Ovary (tissue), 9 donors: ENCODE data around the gene TCERG1L. TPM values are rescaled to one million over a fixed set of nuclear protein-coding genes. Genes with fewer than 3 reads are reported as not detected.

Source experiments
- DNase-seq, 5 donors: peaks; one replicate each; pipeline ENCODE4 v3.0.0-alpha.2; 2019 to 2020
- H3K27ac ChIP-seq, 2 donors: fragments of 200-600 bp; one replicate each; pipeline versions ENCODE4 v1.5.1 to v1.8.0; 2019 to 2022
- H3K27me3 ChIP-seq: fragments of 200-600 bp; one replicate; pipeline ENCODE4 v1.8.0; 2022
- H3K36me3 ChIP-seq: fragments of 200-600 bp; sonication (generic); one replicate; pipeline ENCODE4 v1.5.1; 2019
- H3K4me1 ChIP-seq: one replicate; pipeline ENCODE4 v1.8.1; 2013; ENCODE audit warnings: mild to moderate bottlenecking, moderate library complexity; ENCODE audit not compliant: insufficient read depth
- H3K4me3 ChIP-seq: fragments of 200-600 bp; sonication (generic); one replicate; pipeline ENCODE4 v1.5.1; 2017
- H3K9me3 ChIP-seq, 2 donors: fragments of 200-600 bp in 1 of 2; sonication (generic) in 1 of 2; one replicate each; pipeline versions ENCODE4 v1.5.1 to v1.8.1; 2013 to 2019; ENCODE audit warnings: mild to moderate bottlenecking in 1 of 2, moderate library complexity in 1 of 2
- CTCF ChIP-seq, 3 donors: fragments of 450-650 bp in 2 of 3; fragments of 200-600 bp in 1 of 3; IDR thresholded peaks; one replicate each; pipeline versions ENCODE4 v1.5.1 to v1.8.0; 2016 to 2022; ENCODE audit warnings: antibody characterized with exemption in 3 of 3, mild to moderate bottlenecking in 1 of 3
- EP300 ChIP-seq: sonication (generic); formaldehyde crosslinking; IDR thresholded peaks from one replicate; pipeline ENCODE4 v1.6.1; 2017; ENCODE audit warnings: antibody characterized with exemption
- POLR2A ChIP-seq: fragments of 450-650 bp; IDR thresholded peaks from one replicate; pipeline ENCODE4 v1.6.1; 2017; ENCODE audit warnings: antibody characterized with exemption, mild to moderate bottlenecking, moderate library complexity
- WGBS, 3 donors: extraction: QIAGEN DNeasy Blood & Tissue Kit in 1 of 3; methylation state at CpG; one replicate each; pipeline versions ENCODE4 v1.1.5 to v1.1.7; 2013 to 2017; 5-methylcytosine and 5-hydroxymethylcytosine counted together
- intact Hi-C, 4 donors: fragments of 100-400 bp; cut with DNase I; formaldehyde crosslinking; loops; one replicate each; pipeline versions ENCODE4 v1.11.0 to v1.15.1; 2022 to 2023
- polyA plus RNA-seq, 2 donors: library from polyadenylated mRNA; stranded (reverse); fragments of 200-250 nt in 1 of 2; fragments of 350-450 nt in 1 of 2; fragmentation: Illumina TruSeq in 1 of 2; extraction: RNeasy Lipid Tissue Mini Kit (QIAGEN cat#74804) in 1 of 2; gene quantifications; one replicate each; pipeline ENCODE4 v1.2.3, GENCODE V29; 2013 to 2014
- total RNA-seq, 7 donors: library from RNA; depleted of rRNA in 2 of 7; stranded (reverse); fragments of >200 nt in 2 of 7; fragmentation: NEBNext Ultra II Directional in 3 of 7; extraction: Animal tissue kit (Norgen Biotek cat#: 25700) in 3 of 7; gene quantifications; one replicate each; pipeline versions ENCODE4 v1.1.0 to v1.2.4, GENCODE V29; 2016 to 2023
- donor health status: DM: no; HTN: no; CAD: no; lungs with moderate emphysema.
- donor health status: DM: no; HTN: no; CAD: no.
- donor health status: Bipolar disorder and iron deficiency.
- donor health status: DM: yes; HTN: yes; CAD: no.
- donor health status: DM: no; HTN: no; CAD: no.
- donor health status: DM: yes; HTN: yes; CAD: no.

Gene TCERG1L
- total and polyA plus RNA-seq, 9 donors = 1.1 to 8.0 (median 1.8) TPM

- H3K4me3 ChIP-seq = no peak overlapping the region
- 86 to 87% (median 86%) methylated on average over 10 of the region's 10 CpGs for WGBS, 3 donors
- DNase-seq = no peak
- no peaks in the 10 kb centered on the region for H3K4me1 ChIP-seq
- TF ChIP-seq CTCF (IDR thresholded peaks at IDR 0.05) = no peak
- no peaks in the 10 kb centered on the region for H3K36me3 ChIP-seq
- no peaks in the 10 kb centered on the region for H3K9me3 ChIP-seq
- no peaks in the 10 kb centered on the region for H3K27me3 ChIP-seq
- H3K27ac ChIP-seq = no peak overlapping the region
- intact Hi-C loops = no loop called here
These were observed 185.9 kb downstream of the TCERG1L start for GRCh38 chr10:131125511-131126225.

DNA sequence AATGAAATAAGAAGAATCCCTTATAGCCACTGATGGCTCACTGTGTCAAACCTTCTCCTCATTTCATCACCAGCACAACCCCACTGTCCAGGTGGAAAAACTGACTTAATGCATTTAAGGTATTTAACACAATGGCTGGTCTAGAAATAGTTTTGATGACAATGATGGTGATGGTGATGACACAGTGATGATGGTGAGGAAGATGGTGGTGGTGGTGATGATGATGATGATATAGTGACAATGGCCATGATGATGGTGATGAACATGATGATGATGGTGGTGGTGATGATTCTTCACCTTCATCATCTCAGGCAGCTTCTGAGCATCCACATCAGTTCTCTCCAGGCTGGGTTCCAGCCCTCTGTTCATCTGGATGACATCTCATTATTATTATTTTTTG, 186.6 kb downstream of the TCERG1L start:
- Histone ChIP-seq H3K4me1 (no peaks in the 10 kb centered on the region), H3K9me3 (no peaks in the 10 kb centered on the region), H3K4me3 (no peak overlapping the region), H3K36me3 (no peaks in the 10 kb centered on the region), H3K27ac (no peak overlapping the region), H3K27me3 (no peaks in the 10 kb centered on the region)
- TF ChIP-seq EP300 (no peak), POLR2A (no peak), CTCF (IDR thresholded peaks at IDR 0.05) (no peak)
- DNase-seq = no peak
- intact Hi-C loops = no loop called here

DNA sequence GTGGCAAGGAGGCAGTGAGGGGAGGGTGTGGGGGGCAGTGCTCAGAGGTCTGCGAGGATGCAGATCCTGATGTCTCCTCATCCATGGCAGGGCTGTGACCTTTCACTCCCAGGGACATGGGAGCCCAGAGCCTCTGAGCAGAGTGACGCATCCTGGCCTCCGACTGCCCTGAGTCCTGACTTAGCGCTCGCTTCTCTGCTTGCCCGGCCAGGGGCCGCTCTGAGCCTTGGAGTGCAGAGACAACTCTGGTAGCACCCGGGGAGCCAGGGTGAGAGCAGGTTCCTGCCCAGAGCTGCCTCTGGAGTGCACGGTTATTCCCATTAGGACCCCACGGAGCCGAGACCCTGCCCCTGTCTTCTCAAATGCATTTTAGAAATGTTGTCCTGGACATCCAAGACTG, 188.0 kb downstream of the TCERG1L start:
- H3K9me3 ChIP-seq = no peaks in the 10 kb centered on the region
- no peak for DNase-seq
- TF ChIP-seq CTCF (IDR thresholded peaks at IDR 0.05) = no peak
- no peak for TF ChIP-seq POLR2A
- H3K36me3 ChIP-seq = no peaks in the 10 kb centered on the region
- no peak overlapping the region for H3K27ac ChIP-seq
- 94 to 96% (median 95%) methylated on average over 11 of the region's 11 CpGs for WGBS, 3 donors
- no peaks in the 10 kb centered on the region for H3K4me1 ChIP-seq
- H3K4me3 ChIP-seq = no peak overlapping the region
- intact Hi-C loops = no loop called here
- H3K27me3 ChIP-seq = no peaks in the 10 kb centered on the region

DNA sequence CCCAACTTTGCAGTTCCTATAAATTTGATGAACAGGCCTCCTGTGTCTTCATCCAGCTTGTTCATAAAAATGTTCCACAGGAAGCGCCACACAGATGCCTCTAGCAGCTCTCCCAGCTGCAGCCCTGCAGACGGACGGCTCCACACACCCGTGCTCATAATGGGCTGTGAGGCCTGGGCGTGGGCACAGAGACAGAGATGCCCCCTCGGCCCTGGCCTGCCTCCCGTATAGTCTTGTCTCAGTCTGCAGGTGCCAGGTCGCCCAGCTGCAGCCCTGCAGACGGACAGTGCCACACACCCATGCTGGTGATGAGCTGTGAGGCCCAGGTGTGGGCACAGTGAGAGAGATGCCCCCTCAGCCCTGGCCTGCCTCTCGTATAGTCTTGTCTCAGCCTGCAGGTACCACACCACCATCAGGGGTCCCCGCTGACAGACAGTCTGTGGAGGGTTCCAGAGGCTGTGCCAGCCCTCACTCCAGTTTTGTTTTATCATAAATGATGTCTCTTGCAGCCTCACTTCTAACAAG, 189.9 kb downstream of the TCERG1L start:
- DNase-seq = no peak
- no peak for TF ChIP-seq CTCF (IDR thresholded peaks at IDR 0.05)
- TF ChIP-seq POLR2A = no peak
- TF ChIP-seq EP300 = no peak
- Histone ChIP-seq H3K4me3 (no peak overlapping the region), H3K36me3 (no peaks in the 10 kb centered on the region), H3K27me3 (no peaks in the 10 kb centered on the region), H3K4me1 (no peaks in the 10 kb centered on the region), H3K9me3 (no peaks in the 10 kb centered on the region), H3K27ac (no peak overlapping the region)
- 92 to 95% (median 93%) methylated on average over 11 of the region's 11 CpGs for WGBS, 3 donors
- intact Hi-C loops = no loop called here
